ENCODE measurements around the gene FAM199X.
"Not testable (repeated sequence)": the region's sequence is repeated elsewhere in the genome, so short reads cannot be mapped to it uniquely, and the experiment has no call there.

FAM199X gene

DNA sequence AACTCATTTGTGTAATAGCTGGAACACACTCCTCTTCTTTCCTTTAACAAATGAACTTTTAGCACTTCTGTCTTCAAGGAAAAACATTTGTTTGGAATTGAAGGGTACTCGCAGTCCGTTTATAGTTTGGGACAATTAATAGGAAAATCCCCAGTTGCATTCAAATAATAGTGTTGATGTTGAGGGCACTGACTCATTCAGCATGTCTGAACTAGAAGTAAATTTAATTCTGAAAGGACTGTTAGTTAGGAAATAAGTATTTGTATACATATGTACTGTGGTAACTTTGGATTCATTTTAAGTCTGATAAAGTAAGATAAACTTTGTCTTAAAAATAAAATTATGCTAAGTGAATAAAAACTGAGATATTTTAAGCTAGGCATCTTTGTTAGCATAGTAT lies 27.2 kb downstream of the FAM199X start:
- no peak for DNase-seq

DNA sequence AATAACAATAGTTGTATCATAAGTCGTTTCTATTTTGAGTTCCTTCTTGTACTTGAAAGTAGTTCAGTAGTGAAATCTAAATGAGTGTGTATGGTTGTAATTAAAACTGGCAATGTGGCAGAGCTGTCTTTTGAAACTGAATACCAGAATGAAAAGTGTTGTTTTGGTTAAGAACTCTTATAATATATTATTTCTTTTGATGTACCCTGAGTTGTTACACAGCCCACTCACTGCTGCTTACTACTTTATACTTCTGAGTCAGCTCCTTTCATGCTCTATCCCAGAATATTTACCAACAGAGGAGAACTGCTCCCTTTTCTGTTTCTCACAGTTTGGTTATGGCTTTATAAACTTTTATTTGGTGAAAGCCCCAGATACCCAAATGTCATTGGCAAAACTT lies 28.8 kb downstream of the FAM199X start:
- no peak for DNase-seq

DNA sequence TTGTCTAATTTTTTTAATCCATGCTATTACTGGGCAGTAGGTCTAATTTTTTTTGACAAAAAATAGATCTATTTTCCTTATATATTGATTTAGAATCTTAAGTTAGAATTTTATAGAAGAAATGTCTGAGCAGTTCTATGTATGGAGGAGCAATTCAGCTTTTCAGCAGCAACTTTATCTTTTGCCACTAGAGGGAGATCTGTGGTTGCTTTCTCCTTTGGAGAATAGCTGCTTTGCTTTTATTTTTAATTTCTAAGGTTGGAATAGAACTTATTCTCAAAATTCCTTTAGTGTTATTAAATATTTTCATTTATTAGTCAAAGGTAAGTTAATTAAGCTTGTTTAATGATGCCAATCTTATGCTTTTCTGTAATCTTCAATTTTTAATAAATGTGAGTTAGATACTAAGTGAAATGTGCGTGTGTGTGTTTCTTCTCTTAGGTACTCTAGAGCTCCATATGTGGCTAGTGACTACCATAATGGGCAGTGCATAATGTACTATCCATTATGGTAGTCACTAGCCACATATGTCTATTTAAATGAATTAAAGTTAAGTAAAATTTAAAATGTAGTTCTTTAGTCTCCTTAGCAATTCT lies 29.3 kb downstream of the FAM199X start:
- peak; percentile 47 for DNase-seq

DNA sequence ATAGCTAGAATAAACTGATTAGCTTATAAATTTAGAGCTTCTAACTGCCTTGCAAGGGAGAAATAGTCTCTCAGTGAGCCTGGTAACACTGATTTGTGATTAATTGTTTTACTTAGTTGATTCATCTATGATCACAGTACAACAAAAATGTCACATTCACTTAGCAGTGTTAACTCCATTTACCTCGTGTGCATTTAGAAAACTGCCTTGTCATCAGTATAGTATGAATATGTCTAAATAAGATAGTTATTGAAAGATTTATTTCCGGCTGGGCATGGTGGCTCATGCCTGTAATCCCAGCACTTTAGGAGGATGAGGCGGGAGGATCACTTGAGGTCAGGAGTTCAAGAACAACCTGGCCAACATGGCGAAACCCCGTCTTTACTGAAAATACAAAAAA lies 39.3 kb downstream of the FAM199X start:
- DNase-seq, result no peak

DNA sequence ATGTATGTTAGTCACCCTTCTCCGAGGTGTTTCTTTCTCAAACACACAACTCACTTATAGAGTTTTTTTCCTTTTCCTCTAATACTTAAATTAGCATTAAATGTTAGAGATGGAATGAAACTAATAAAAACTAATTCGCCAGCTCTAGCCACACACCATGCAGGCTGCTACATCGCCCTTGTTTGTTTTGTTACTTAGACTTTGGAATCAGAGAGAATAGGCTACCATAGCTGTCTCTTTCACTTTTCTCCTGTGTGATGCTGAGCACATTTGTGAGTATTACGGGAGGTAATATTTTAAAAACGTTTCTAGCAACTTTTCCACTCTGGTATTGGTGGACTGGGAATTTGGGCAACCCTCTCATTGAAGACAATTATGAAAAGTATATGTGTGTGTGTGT lies 44.9 kb downstream of the FAM199X start:
- DNase-seq, result no peak

DNA sequence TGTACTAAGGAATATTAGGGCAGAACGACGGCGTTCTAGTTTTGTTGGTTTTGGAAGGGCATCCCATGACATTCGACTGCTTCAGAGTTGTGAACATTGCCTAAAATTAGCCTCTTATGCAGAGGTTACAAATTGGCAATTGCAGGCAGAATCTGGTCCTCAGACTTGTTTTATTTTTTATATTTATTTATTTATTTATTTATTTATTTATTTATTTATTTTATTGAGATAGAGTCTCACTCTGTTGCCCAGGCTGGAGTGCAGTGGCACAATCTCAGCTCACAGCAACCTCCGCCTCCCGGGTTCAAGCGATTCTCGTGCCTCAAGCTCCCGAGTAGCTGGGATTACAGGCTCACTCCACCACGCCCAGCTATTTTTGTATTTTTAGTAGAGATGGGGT lies 63.8 kb downstream of the FAM199X start:
- not testable (repeated sequence) for DNase-seq

Data from activated CD4-positive, alpha-beta T cell treated with anti-CD3 and anti-CD28 coated beads, Interleukin-10, Interleukin-2, amounts not matched to agents 100 ng/mL and 50 ng/mL, durations not matched to agents 16 hours and 8 hours (primary cell).